ENCODE results near the gene ZNF385B.

- TF ChIP-seq TAF1 (IDR thresholded peaks at IDR 0.05; ENCODE audit: borderline replicate concordance, low read depth, low read length), result no peak
- TF ChIP-seq POLR2A (IDR thresholded peaks at IDR 0.05; ENCODE audit: low read depth, low read length), result no peak
Measured at GRCh38 chr2:179602452-179602851, 259.0 kb downstream of the ZNF385B start.
